BJ (cell line): ENCODE measurements around the gene GAP43. TPM values are rescaled to one million over a fixed set of nuclear protein-coding genes. Genes with fewer than 3 reads are reported as not detected.
"Not testable (repeated sequence)": the region's sequence is repeated elsewhere in the genome, so short reads cannot be mapped to it uniquely, and the experiment has no call there.

Experiments
- CTCF ChIA-PET: fragments of 350-600 bp; formaldehyde crosslinking; extraction: SDS; loops from one replicate; lab custom pipeline; 2021; ENCODE audit warnings: antibody characterized with exemption, inconsistent platforms; lab: Yijun Ruan, JAX
- POLR2A ChIA-PET: fragments of 300-600 bp; sonication (Branson Sonifier 250); formaldehyde crosslinking; extraction: SDS; loops from one replicate; lab custom pipeline; 2021; ENCODE audit warnings: antibody characterized with exemption; lab: Charles Lee
- DNase-seq: peaks from one replicate; pipeline ENCODE4 v3.0.0-alpha.2; 2011; ENCODE audit warnings: low read depth
- H3K27me3 ChIP-seq: 2 replicates; pipeline ENCODE4 v1.6.0; 2011; ENCODE audit warnings: low read length; ENCODE audit not compliant: control insufficient read depth, insufficient read depth
- H3K36me3 ChIP-seq: 2 replicates; pipeline ENCODE4 v1.5.1; 2011; ENCODE audit warnings: low read length; ENCODE audit not compliant: control insufficient read depth, insufficient read depth
- H3K4me3 ChIP-seq: 2 replicates; pipeline ENCODE4 v1.5.1; 2011; ENCODE audit warnings: low read depth, mild to moderate bottlenecking, control low read depth, low read length
- CTCF ChIP-seq: IDR thresholded peaks from 2 replicates; pipeline ENCODE4 v1.5.1; 2011; ENCODE audit warnings: low read depth, mild to moderate bottlenecking, control low read depth, inconsistent platforms, low read length, moderate library complexity; ENCODE audit not compliant: insufficient read depth
- polyA plus RNA-seq: library from polyadenylated mRNA; depleted of rRNA; stranded (reverse); fragments of >200 nt; gene quantifications from 2 replicates; pipeline ENCODE4 v1.2.3, GENCODE V29; 2011

GAP43 gene
- polyA plus RNA-seq, 1 experiment = 0.12 TPM

- TF ChIP-seq CTCF = no peak
- Histone ChIP-seq H3K27me3 (no peaks in the 10 kb centered on the region), H3K4me3 (no peak overlapping the region), H3K36me3 (no peaks in the 10 kb centered on the region)
- ChIA-PET POLR2A (no interaction called here), CTCF (interaction anchor here (0.6 to 2.4 kb wide), 4 partner anchors 22 to 100 kb away, joined by 3 to 6 read pairs (median 3); no protein-coding TSS in a partner anchor)
- DNase-seq = no peak
Observed at GRCh38 chr3:115715241-115715745, 92.0 kb downstream of the GAP43 start.

GRCh38 chr3:115720983-115721382 lies 97.7 kb downstream of the GAP43 start:
- TF ChIP-seq CTCF = no peak
- no peak overlapping the region for H3K4me3 ChIP-seq
- DNase-seq = no peak
- ChIA-PET POLR2A (no interaction called here), CTCF (interaction anchor here (1.1 kb wide), 1 partner anchor 10 kb away, joined by 3 read pairs; no protein-coding TSS in a partner anchor)
- H3K27me3 ChIP-seq = no peaks in the 10 kb centered on the region
- no peaks in the 10 kb centered on the region for H3K36me3 ChIP-seq

- POLR2A ChIA-PET = no interaction called here
- CTCF ChIA-PET = no interaction called here
- no peak for DNase-seq
Observed at GRCh38 chr3:115725800-115726199, 102.5 kb downstream of the GAP43 start.

GRCh38 chr3:115727135-115727534 lies 103.8 kb downstream of the GAP43 start:
- ChIA-PET CTCF (no interaction called here), POLR2A (no interaction called here)
- no peaks in the 10 kb centered on the region for H3K27me3 ChIP-seq
- H3K36me3 ChIP-seq = no peaks in the 10 kb centered on the region
- TF ChIP-seq CTCF = no peak
- no peak overlapping the region for H3K4me3 ChIP-seq
- DNase-seq = no peak

More at GRCh38 chr3:115725800-115726199, 102.5 kb downstream of the GAP43 start:
- Histone ChIP-seq H3K4me3 (no peak overlapping the region), H3K27me3 (no peaks in the 10 kb centered on the region), H3K36me3 (no peaks in the 10 kb centered on the region)
- no peak for TF ChIP-seq CTCF

- no peak for DNase-seq
- POLR2A ChIA-PET = no interaction called here
- Histone ChIP-seq H3K27me3 (no peaks in the 10 kb centered on the region), H3K4me3 (no peak overlapping the region), H3K36me3 (no peaks in the 10 kb centered on the region)
- CTCF ChIA-PET = interaction anchor here (1.1 kb wide), 1 partner anchor 56 kb away, joined by 3 read pairs; no protein-coding TSS in a partner anchor
- TF ChIP-seq CTCF = no peak
Observed at GRCh38 chr3:115728013-115728412, 104.7 kb downstream of the GAP43 start.

GRCh38 chr3:115736341-115736740 lies 113.0 kb downstream of the GAP43 start:
- POLR2A ChIA-PET, H3K27me3 ChIP-seq, H3K4me3 ChIP-seq, DNase-seq, H3K36me3 ChIP-seq, CTCF ChIA-PET: not testable (repeated sequence)
